Testis (tissue), 3 donors: Measurements from ENCODE around the gene RAB17. TPM values are rescaled to one million over a fixed set of nuclear protein-coding genes. Genes with fewer than 3 reads are reported as not detected.
"Not testable (repeated sequence)": the region's sequence is repeated elsewhere in the genome, so short reads cannot be mapped to it uniquely, and the experiment has no call there.

Experiments used
- DNase-seq: peaks from one replicate; pipeline ENCODE4 v3.0.0-alpha.2; 2019
- H3K27ac ChIP-seq, 2 donors: fragments of 200-600 bp; sonication (generic); one replicate each; pipeline ENCODE4 v1.5.1; 2019
- H3K27me3 ChIP-seq: fragments of 200-600 bp; sonication (generic); one replicate; pipeline ENCODE4 v1.5.1; 2019
- H3K36me3 ChIP-seq: fragments of 200-600 bp; sonication (generic); one replicate; pipeline ENCODE4 v1.5.1; 2017; ENCODE audit warnings: low read depth; ENCODE audit errors: missing control alignments
- H3K4me1 ChIP-seq: fragments of 200-600 bp; sonication (generic); one replicate; pipeline ENCODE4 v1.5.1; 2019
- H3K4me3 ChIP-seq, 2 donors: fragments of 200-600 bp; sonication (generic); one replicate each; pipeline ENCODE4 v1.5.1; 2017 to 2019
- H3K9me3 ChIP-seq: fragments of 200-600 bp; sonication (generic); one replicate; pipeline ENCODE4 v1.5.1; 2017
- CTCF ChIP-seq, 3 experiments: fragments of 450-650 bp in 2 of 3; fragments of 200-600 bp in 1 of 3; sonication (generic) in 1 of 3; IDR thresholded peaks; one replicate each; pipeline ENCODE4 v1.5.1; 2016 to 2019; ENCODE audit warnings: antibody characterized with exemption in 3 of 3, mild to moderate bottlenecking in 2 of 3, moderate library complexity in 1 of 3
- POLR2A ChIP-seq: fragments of 450-650 bp; IDR thresholded peaks from one replicate; pipeline ENCODE4 v1.6.1; 2017; ENCODE audit warnings: antibody characterized with exemption, mild to moderate bottlenecking, moderate library complexity
- WGBS, 2 donors: methylation state at CpG; one replicate each; pipeline ENCODE4 v1.1.5; 2018; 5-methylcytosine and 5-hydroxymethylcytosine counted together
- intact Hi-C: fragments of 100-400 bp; cut with DNase I; formaldehyde crosslinking; loops from one replicate; pipeline ENCODE4 v1.15.1; 2023; ENCODE audit warnings: low total_unique reads
- polyA plus RNA-seq: library from polyadenylated mRNA; stranded (reverse); fragments of 350-450 nt; fragmentation: Illumina TruSeq; extraction: RNeasy Lipid Tissue Mini Kit (QIAGEN cat#74804); gene quantifications from one replicate; pipeline ENCODE4 v1.2.3, GENCODE V29; 2014; ENCODE audit warnings: low read depth, low replicate concordance; ENCODE audit not compliant: insufficient read depth
- total RNA-seq, 2 donors: library from RNA; depleted of rRNA; stranded (reverse); fragments of >200 nt; gene quantifications; one replicate each; pipeline ENCODE4 v1.2.3, GENCODE V29; 2016

Gene RAB17
- total and polyA plus RNA-seq, 3 donors from 2014 or later = 3.2 to 6.3 (median 3.2) TPM

GRCh38 chr2:237597196-237598145 lies 6.9 kb upstream of the RAB17 start:
- TF ChIP-seq POLR2A = no peak
- TF ChIP-seq CTCF (IDR thresholded peaks at IDR 0.05) = no peak
- peaks cover 8% of the 10 kb centered on the region for H3K4me1 ChIP-seq
- H3K9me3 ChIP-seq = no peaks in the 10 kb centered on the region
- intact Hi-C loops = no loop called here
- H3K36me3 ChIP-seq = no peaks in the 10 kb centered on the region
- DNase-seq = no peak
- no peak overlapping the region for H3K4me3 ChIP-seq
- H3K27me3 ChIP-seq = no peaks in the 10 kb centered on the region
- WGBS, 2 donors = 91 to 94% methylated on average over 29 of the region's 29 CpGs
- H3K27ac ChIP-seq = no peak overlapping the region

GRCh38 chr2:237596520-237597195 lies 6.1 kb upstream of the RAB17 start:
- peaks cover 8% of the 10 kb centered on the region for H3K4me1 ChIP-seq

GRCh38 chr2:237595829-237596519 lies 5.4 kb upstream of the RAB17 start:
- H3K27me3 ChIP-seq, H3K36me3 ChIP-seq, H3K9me3 ChIP-seq, H3K4me3 ChIP-seq, H3K27ac ChIP-seq, DNase-seq, intact Hi-C loops: not testable (repeated sequence)
- peaks cover 11% of the 10 kb centered on the region for H3K4me1 ChIP-seq
- WGBS, 2 donors = 95 to 98% methylated on average over 5 of the region's 5 CpGs

More at GRCh38 chr2:237596520-237597195, 6.1 kb upstream of the RAB17 start:
- 79 to 81% methylated on average over 11 to 13 of the region's 13 CpGs for WGBS, 2 donors
- Histone ChIP-seq H3K4me3 (no peak overlapping the region), H3K9me3 (no peaks in the 10 kb centered on the region), H3K27ac (no peak overlapping the region), H3K27me3 (no peaks in the 10 kb centered on the region), H3K36me3 (no peaks in the 10 kb centered on the region)
- no peak for TF ChIP-seq CTCF (IDR thresholded peaks at IDR 0.05)
- no peak for TF ChIP-seq POLR2A
- intact Hi-C loops = no loop called here
- DNase-seq = no peak

- DNase-seq = no peak
Observed at GRCh38 chr2:237594514-237594871, 4.0 kb upstream of the RAB17 start.

More at GRCh38 chr2:237594514-237594871, 4.0 kb upstream of the RAB17 start:
- intact Hi-C loops = no loop called here
- WGBS, 2 donors = 68 to 70% methylated on average over 5 of the region's 5 CpGs
- H3K9me3 ChIP-seq = no peaks in the 10 kb centered on the region
- no peaks in the 10 kb centered on the region for H3K27me3 ChIP-seq
- H3K27ac ChIP-seq = no peak overlapping the region
- H3K4me1 ChIP-seq = peaks cover 12% of the 10 kb centered on the region
- H3K36me3 ChIP-seq = no peaks in the 10 kb centered on the region
- no peak for TF ChIP-seq CTCF (IDR thresholded peaks at IDR 0.05)
- TF ChIP-seq POLR2A = no peak
- H3K4me3 ChIP-seq = no peak overlapping the region
